HepG2 (cell line): Measurements from ENCODE around the gene B3GALT6. TPM values are rescaled to one million over a fixed set of nuclear protein-coding genes. Genes with fewer than 3 reads are reported as not detected.
A peak's percentile ranks its signal among the peaks of the same experiment; 100 is the strongest.

Experiments
- ATRX ChIP-seq: sonication (generic); formaldehyde crosslinking; IDR thresholded peaks from 2 replicates; pipeline ENCODE4 v1.4.0; 2020; ENCODE audit warnings: missing genetic modification reagents, borderline replicate concordance
- CEBPG ChIP-seq: IDR thresholded peaks from 2 replicates; pipeline ENCODE4 v1.6.1; 2016
- DPF2 ChIP-seq: sonication (generic); formaldehyde crosslinking; IDR thresholded peaks from 2 replicates; pipeline ENCODE4 v1.4.0; 2020; ENCODE audit warnings: mild to moderate bottlenecking, low read depth, missing genetic modification reagents, borderline replicate concordance
- ETV5 ChIP-seq: IDR thresholded peaks from 2 replicates; pipeline ENCODE4 v1.6.1; 2018; ENCODE audit warnings: missing biosample characterization, missing genetic modification reagents, inconsistent platforms, borderline replicate concordance
- ETV6 ChIP-seq: sonication (generic); formaldehyde crosslinking; conservative IDR thresholded peaks from 2 replicates; pipeline ENCODE4 v1.4.0; 2020; ENCODE audit warnings: missing genetic modification reagents
- HMG20A ChIP-seq: IDR thresholded peaks from 2 replicates; pipeline ENCODE4 v1.6.1; 2016; ENCODE audit warnings: borderline replicate concordance
- ISX ChIP-seq: sonication (generic); formaldehyde crosslinking; conservative IDR thresholded peaks from 2 replicates; pipeline ENCODE4 v1.5.0; 2020; ENCODE audit warnings: missing genetic modification reagents
- KLF11 ChIP-seq: IDR thresholded peaks from 2 replicates; pipeline ENCODE4 v1.6.1; 2016; ENCODE audit warnings: missing compliant biosample characterization
- SOX5 ChIP-seq: IDR thresholded peaks from 2 replicates; pipeline ENCODE4 v1.6.1; 2016; ENCODE audit warnings: borderline replicate concordance
- SRF ChIP-seq: IDR thresholded peaks from 2 replicates; pipeline ENCODE4 v1.6.1; 2011; ENCODE audit warnings: mild to moderate bottlenecking, low read depth, low read length, moderate library complexity
- TCF7L2 ChIP-seq: IDR thresholded peaks from 2 replicates; pipeline ENCODE4 v1.6.1; 2011; ENCODE audit warnings: mild to moderate bottlenecking, low read depth, low read length, moderate library complexity
- ZBTB20 ChIP-seq: sonication (generic); formaldehyde crosslinking; IDR thresholded peaks from 2 replicates; pipeline ENCODE4 v1.8.1; 2023; ENCODE audit warnings: missing genetic modification reagents, low read depth, mild to moderate bottlenecking, borderline replicate concordance
- ZC3H13 ChIP-seq: sonication (generic); formaldehyde crosslinking; IDR thresholded peaks from 2 replicates; pipeline ENCODE4 v1.8.1; 2023; ENCODE audit warnings: mild to moderate bottlenecking, missing genetic modification reagents, moderate library complexity
- ZFAT ChIP-seq: sonication (generic); formaldehyde crosslinking; conservative IDR thresholded peaks from 2 replicates; pipeline ENCODE4 v1.8.1; 2023; ENCODE audit warnings: missing genetic modification reagents, inconsistent platforms
- ZNF124 ChIP-seq: sonication (generic); formaldehyde crosslinking; IDR thresholded peaks from 2 replicates; pipeline ENCODE4 v1.4.0; 2020; ENCODE audit warnings: missing genetic modification reagents
- ZNF343 ChIP-seq: sonication (generic); formaldehyde crosslinking; IDR thresholded peaks from 2 replicates; pipeline ENCODE4 v1.4.0; 2020; ENCODE audit warnings: mild to moderate bottlenecking, missing genetic modification reagents
- ZNF552 ChIP-seq: sonication (generic); formaldehyde crosslinking; IDR thresholded peaks from 2 replicates; pipeline ENCODE4 v1.9.0; 2022; ENCODE audit warnings: missing genetic modification reagents, mild to moderate bottlenecking, borderline replicate concordance
- ZNF766 ChIP-seq: sonication (generic); formaldehyde crosslinking; IDR thresholded peaks from 2 replicates; pipeline ENCODE4 v1.5.0; 2020; ENCODE audit warnings: missing genetic modification reagents, borderline replicate concordance
- polyA plus RNA-seq, 8 experiments: library from polyadenylated mRNA; depleted of rRNA in 3 of 8; stranded (reverse) in 7 of 8; unstranded in 1 of 8; fragments of >200 nt; fragmentation: Illumina TruSeq in 4 of 8; extraction: Trizol in 4 of 8; gene quantifications; 2 replicates each; pipeline versions ENCODE4 v1.2.1 to v1.2.3, GENCODE V29; 2011 to 2016; ENCODE audit warnings: low read depth in 4 of 8, missing spikeins in 1 of 8, mixed read lengths in 1 of 8; ENCODE audit not compliant: insufficient read depth in 1 of 8
- total RNA-seq, 5 experiments: library from RNA; depleted of rRNA; stranded (reverse); fragments of >200 nt; fragmentation: Illumina TruSeq; extraction: Trizol; gene quantifications; 2 replicates each; pipeline ENCODE4 v1.2.3, GENCODE V29; 2016; ENCODE audit warnings: low read depth in 1 of 5
- TF ChIP-seq, protein P1 (sequence below): IDR thresholded peaks from 2 replicates; pipeline ENCODE4 v1.6.1; 2016; ENCODE audit warnings: low read depth, borderline replicate concordance
- TF ChIP-seq, protein P2 (sequence below): sonication (generic); formaldehyde crosslinking; IDR thresholded peaks from 2 replicates; pipeline ENCODE4 v1.4.0; 2020; ENCODE audit warnings: mild to moderate bottlenecking, missing genetic modification reagents, borderline replicate concordance

B3GALT6 gene
- total and polyA plus RNA-seq, 2 of the 13 experiments (the other 11 are each of a cell fraction or from before 2014, with no cell fraction given) = 3.9 to 14.2 TPM

DNA sequence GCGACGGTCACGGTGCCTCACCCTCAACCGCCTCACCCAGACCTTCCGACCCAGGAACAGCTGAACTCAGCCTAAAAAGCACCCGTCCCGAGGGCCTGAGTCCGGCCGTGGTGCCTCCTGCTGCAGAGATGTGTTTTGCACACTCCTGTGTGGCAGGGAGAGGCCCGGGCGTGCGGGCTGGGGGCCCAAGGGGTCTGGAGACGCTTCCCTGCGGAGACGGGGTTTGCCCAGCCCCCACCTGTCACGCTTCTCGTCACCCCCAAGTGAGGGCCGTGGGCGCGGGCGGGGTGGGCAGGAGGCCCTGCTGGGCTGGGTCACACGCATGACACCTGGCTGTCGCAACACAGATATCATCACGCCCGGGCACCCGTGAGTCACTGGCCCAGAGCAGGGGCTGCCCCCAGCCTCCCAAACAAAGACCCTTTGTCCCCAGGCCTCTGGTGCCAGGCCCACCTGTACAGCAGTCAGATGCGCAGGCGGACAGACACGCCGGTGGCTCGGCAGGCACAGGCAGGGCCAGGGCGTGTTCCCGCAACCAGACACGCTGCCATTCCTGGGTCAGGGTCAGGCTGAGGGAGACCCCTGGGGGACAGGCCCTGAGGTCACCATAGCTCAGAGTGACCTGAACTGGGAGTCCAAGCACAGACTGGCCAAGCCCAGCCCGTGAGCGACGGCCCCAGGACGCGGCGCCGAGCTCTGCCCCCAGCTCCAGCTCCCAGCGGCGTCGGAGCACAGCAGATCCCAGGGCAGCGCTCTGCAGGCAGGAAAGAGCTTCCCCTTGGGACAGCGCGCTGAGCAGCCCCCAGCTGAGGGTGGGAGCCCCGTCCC lies 6.1 kb downstream of the B3GALT6 start (continued):
- peak; percentile 91 for TF ChIP-seq SOX5 (CRISPR knock-in tag)
- 0 out of 2 replicates have a peak, but pooled peaks have one; percentile 49 for TF ChIP-seq ZNF552 (CRISPR knock-in tag)
- no peak for TF ChIP-seq TCF7L2
- peak; percentile 86; the same call in 1 of the 2 replicates for TF ChIP-seq ZC3H13 (CRISPR knock-in tag)
- TF ChIP-seq ZNF766 (CRISPR knock-in tag) = no peak
- peak; percentile 76; the same call in 1 of the 2 replicates for TF ChIP-seq HMG20A
- TF ChIP-seq ZFAT (CRISPR knock-in tag) = no peak
- TF ChIP-seq SRF = no peak
- TF ChIP-seq DPF2 (CRISPR knock-in tag) = 0 out of 2 replicates have a peak, but pooled peaks have one; percentile 18
- TF ChIP-seq ETV5 = 0 out of 2 replicates have a peak, but pooled peaks have one; percentile 42
- no peak for TF ChIP-seq ISX (CRISPR knock-in tag)
- peak; percentile 77 for TF ChIP-seq CEBPG (CRISPR knock-in tag)
- TF ChIP-seq ETV6 = no peak
- TF ChIP-seq ATRX (CRISPR knock-in tag) = no peak
- peak; percentile 37; the same call in 1 of the 2 replicates for TF ChIP-seq KLF11 (CRISPR knock-in tag)
- TF ChIP-seq ZBTB20 = no peak
- no peak for TF ChIP-seq ZNF124 (CRISPR knock-in tag)
- no peak for TF ChIP-seq ZNF343 (CRISPR knock-in tag)
- TF ChIP-seq, protein P1, sequence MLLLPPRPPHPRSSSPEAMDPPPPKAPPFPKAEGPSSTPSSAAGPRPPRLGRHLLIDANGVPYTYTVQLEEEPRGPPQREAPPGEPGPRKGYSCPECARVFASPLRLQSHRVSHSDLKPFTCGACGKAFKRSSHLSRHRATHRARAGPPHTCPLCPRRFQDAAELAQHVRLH (CRISPR knock-in tag) = peak; percentile 42; the same call in 1 of the 2 replicates
- TF ChIP-seq, protein P2, sequence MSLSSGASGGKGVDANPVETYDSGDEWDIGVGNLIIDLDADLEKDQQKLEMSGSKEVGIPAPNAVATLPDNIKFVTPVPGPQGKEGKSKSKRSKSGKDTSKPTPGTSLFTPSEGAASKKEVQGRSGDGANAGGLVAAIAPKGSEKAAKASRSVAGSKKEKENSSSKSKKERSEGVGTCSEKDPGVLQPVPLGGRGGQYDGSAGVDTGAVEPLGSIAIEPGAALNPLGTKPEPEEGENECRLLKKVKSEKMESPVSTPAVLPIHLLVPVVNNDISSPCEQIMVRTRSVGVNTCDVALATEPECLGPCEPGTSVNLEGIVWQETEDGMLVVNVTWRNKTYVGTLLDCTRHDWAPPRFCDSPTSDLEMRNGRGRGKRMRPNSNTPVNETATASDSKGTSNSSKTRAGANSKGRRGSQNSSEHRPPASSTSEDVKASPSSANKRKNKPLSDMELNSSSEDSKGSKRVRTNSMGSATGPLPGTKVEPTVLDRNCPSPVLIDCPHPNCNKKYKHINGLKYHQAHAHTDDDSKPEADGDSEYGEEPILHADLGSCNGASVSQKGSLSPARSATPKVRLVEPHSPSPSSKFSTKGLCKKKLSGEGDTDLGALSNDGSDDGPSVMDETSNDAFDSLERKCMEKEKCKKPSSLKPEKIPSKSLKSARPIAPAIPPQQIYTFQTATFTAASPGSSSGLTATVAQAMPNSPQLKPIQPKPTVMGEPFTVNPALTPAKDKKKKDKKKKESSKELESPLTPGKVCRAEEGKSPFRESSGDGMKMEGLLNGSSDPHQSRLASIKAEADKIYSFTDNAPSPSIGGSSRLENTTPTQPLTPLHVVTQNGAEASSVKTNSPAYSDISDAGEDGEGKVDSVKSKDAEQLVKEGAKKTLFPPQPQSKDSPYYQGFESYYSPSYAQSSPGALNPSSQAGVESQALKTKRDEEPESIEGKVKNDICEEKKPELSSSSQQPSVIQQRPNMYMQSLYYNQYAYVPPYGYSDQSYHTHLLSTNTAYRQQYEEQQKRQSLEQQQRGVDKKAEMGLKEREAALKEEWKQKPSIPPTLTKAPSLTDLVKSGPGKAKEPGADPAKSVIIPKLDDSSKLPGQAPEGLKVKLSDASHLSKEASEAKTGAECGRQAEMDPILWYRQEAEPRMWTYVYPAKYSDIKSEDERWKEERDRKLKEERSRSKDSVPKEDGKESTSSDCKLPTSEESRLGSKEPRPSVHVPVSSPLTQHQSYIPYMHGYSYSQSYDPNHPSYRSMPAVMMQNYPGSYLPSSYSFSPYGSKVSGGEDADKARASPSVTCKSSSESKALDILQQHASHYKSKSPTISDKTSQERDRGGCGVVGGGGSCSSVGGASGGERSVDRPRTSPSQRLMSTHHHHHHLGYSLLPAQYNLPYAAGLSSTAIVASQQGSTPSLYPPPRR (CRISPR knock-in tag) = peak; percentile 85; the same call in 1 of the 2 replicates
